NCI-H2227 treated with DMSO at 0.1 percent for 48 hours (cell line): ENCODE data around the gene BHLHE23.

Experiments
- DNase-seq: peaks from one replicate; lab custom pipeline; 2025; lab: John Stamatoyannopoulos, UW

Gene BHLHE23

GRCh38 chr20:62991196-62991807 lies 15.5 kb downstream of the BHLHE23 start:
- DNase-seq = no peak

- DNase-seq = no peak
These were observed 16.4 kb downstream of the BHLHE23 start for GRCh38 chr20:62990306-62990825.

- no peak for DNase-seq
These were observed 17.6 kb downstream of the BHLHE23 start for GRCh38 chr20:62989201-62989601.

- no peak for DNase-seq
These were observed 19.6 kb downstream of the BHLHE23 start for GRCh38 chr20:62987114-62987513.

GRCh38 chr20:62986257-62986800 lies 20.4 kb downstream of the BHLHE23 start:
- DNase-seq = no peak

- DNase-seq = no peak
These were observed 21.4 kb downstream of the BHLHE23 start for GRCh38 chr20:62985444-62985778.

GRCh38 chr20:62984666-62985443 lies 21.9 kb downstream of the BHLHE23 start:
- no peak for DNase-seq

GRCh38 chr20:62983210-62983609 lies 23.6 kb downstream of the BHLHE23 start:
- DNase-seq = no peak

GRCh38 chr20:62982124-62983075 lies 24.4 kb downstream of the BHLHE23 start:
- DNase-seq = no peak

- peak; percentile 45 for DNase-seq
These were observed 25.8 kb downstream of the BHLHE23 start for GRCh38 chr20:62980970-62981369.

- DNase-seq = peak; percentile 16
These were observed 26.3 kb downstream of the BHLHE23 start for GRCh38 chr20:62980380-62980960.

GRCh38 chr20:62979876-62980373 lies 26.8 kb downstream of the BHLHE23 start:
- DNase-seq = peak; percentile 56

- DNase-seq = no peak
These were observed 27.5 kb downstream of the BHLHE23 start for GRCh38 chr20:62979310-62979709.

GRCh38 chr20:62978561-62978943 lies 28.2 kb downstream of the BHLHE23 start:
- no peak for DNase-seq

- DNase-seq = no peak
These were observed 28.9 kb downstream of the BHLHE23 start for GRCh38 chr20:62977613-62978560.

GRCh38 chr20:62976886-62977285 lies 29.9 kb downstream of the BHLHE23 start:
- no peak for DNase-seq

GRCh38 chr20:62975812-62976508 lies 30.8 kb downstream of the BHLHE23 start:
- no peak for DNase-seq

GRCh38 chr20:62975251-62975760 lies 31.5 kb downstream of the BHLHE23 start:
- no peak for DNase-seq
